GM10847 (cell line): ENCODE data around the gene MEF2B.

ENCODE experiments used
- POLR2A ChIP-seq: IDR thresholded peaks from 2 replicates; pipeline ENCODE4 v1.6.1; 2011; ENCODE audit not compliant: insufficient read length; ENCODE audit errors: extremely low read depth

The MEF2B gene

DNA sequence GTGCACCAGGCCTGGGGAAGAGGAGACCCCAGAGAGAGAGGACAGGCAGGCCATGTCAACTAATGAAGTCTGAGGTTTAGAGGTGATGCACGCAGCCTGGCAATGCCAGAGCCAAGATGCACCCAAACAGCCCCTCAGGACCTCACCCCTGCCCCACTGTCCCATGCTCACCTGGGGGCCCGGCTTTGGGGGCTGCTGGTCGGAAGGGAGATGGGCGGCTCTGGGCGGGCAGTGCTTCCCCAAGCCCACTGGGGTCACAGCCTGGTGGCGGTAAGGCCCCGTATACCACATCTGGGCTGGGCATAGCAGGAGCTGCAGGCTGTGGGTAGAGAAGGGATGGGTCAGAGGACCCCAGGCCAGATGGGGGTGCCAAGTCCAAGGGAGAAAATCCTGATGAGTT is 23.2 kb downstream of the MEF2B start:
- no peak for TF ChIP-seq POLR2A

DNA sequence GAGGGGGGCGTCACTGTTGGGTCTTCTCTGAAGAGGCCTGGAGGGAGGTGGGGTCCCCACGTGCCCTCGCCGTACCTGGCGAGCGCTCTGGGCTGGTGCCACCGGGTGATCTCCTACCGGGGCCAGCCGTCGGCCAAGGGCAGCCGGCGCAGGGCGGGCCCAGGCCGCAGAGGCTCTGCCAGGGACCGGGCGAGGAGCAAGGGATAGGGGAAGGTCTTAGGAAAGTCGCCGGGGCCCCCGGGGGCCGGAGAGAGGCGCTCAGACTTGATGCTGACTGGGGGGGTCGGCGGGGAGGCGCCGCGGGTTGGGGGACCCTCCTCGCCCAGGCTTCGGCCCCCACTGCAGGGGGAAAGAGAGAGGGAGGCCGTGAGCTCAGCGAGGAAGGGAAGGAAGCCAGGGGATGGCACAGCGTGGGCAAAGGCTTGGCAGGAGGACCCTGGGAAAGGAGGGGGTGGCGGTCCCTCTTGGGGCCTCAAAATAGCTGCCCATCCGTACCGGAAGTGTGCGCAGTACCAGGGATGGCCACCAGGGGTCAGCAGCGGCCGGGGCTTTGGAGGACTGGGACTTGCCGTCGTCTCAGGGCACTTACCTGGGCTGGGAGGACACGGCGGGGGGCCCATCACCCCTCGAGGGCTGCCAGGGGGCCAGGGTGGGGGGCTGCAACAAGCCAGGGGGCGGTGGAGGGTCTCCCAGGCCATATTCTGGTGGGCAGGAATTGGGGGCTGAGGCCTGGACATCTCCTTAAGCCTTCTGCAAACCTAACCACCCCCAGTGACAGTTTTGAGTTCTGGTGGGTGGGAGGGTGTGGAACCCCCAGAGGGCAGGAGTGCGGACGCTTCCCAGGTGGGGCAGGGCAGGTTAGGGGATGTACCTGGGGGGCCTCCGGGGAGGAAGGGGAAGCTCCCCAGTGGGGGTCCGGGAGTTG is 24.1 kb downstream of the MEF2B start:
- TF ChIP-seq POLR2A = no peak

DNA sequence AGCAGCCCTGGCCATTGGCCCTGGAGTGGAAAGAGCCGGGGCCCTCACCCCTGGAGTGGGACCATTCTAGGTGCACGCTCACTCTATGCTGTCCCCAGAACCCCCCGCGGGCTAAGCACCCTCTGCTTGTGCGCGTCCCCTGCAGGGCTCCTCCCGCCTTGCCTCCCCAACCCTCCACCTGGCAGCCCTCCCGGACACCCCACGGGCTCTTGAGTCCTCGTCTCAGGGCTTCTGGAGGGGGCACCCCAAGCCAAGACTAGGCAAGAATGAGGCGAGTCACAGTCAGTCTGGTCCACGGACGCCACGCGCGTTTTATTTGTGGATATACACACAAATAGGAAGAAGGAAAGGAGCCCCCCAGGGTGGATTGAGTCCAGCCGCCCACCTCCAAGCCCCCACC is 24.8 kb downstream of the MEF2B start:
- TF ChIP-seq POLR2A = no peak

DNA sequence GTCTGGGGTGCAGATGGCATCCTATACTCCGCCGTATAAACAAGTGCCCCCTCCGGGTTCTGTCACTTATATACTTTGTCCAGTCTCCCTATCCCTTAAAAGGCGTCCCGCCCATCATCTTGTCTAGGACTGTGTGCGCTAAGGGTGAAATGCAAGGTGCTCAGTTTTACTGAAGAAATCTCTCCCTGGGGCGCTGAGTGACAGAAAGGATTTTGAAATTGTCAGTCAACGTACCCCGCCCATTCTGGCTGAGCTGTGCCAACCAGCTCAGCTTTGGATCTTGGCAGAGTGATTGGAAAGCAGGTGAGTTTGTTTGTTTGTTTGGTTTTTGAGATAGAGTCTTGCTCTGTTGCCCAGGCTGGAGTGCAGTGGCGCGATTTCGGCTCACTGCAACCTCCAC is 27.7 kb downstream of the MEF2B start:
- no peak for TF ChIP-seq POLR2A

DNA sequence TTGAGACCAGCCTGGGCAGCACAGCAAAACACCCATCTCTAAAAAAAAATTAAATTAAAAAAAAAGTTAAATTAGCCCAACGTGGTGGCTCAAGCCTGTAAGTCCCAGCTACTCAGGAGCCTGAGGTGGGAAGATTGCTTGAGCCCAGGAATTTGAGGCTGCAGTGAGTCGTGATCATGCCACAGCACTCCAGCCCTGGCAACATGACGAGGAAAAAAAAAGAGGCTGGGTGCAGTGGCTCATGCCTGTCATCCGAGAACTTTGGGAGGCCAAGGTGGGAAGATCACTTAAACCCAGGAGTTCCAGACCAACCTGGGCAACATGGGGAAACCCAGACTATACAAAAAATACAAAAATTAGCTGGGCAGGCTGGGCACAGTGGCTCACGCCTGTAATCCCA is 29.6 kb downstream of the MEF2B start:
- no peak for TF ChIP-seq POLR2A

DNA sequence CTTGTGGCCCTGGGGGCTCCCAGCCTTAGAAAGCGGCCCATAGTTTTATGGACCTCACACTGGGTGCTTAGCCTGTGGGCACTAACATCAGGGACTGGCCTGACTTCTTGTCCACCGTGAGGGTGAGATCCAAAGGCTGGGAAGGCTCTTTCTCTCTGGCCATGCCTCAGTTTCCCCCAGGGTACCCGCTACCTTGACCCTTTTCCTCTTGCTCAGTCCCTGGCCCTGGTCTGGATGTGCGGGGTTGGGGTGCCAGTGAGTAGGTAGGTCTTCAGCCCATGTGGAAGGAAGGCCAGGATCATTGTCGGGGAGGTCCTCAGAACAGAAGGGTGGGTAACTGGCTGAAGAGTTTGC is 30.2 kb downstream of the MEF2B start:
- TF ChIP-seq POLR2A = no peak

DNA sequence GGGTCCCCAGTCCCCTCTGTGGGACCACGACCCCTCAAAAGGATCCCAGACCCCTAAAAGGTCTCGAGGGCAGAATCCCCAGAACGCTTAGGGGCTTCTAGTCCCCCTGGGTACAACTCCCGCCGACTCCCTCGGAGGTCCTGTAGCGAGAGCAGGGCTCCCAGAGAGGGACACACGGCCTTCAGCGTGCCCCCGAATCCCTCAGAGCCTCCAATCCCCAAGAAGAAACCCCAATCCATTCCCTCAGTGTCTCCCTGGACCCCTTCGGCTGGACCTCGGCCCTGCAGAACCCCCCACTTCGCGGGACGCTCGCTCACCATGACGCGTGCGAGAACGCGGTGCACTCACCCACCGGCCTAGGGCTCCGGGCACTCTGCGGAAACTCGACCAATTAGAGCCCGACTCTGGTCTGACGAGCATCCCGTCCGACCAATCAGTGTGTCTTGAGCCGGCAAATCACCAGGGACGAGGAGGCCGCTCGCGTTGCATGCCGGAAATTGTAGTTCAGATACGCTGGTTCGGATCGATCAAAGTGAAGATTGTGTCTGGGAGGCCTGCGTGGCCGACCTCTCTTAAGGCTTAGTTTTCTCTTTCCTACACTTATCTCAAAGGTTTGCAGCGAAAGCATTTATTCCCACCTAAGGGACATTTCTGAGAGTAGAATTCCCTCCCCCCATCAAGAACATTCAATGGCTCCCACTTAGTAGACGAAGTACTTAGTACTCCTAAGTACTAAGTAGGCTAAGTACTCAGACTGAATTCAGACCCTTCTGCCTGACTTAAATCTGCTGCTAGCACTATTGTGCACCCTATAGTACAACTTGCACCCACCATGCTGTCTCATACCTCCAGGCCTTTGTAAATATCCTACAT is 31.7 kb downstream of the MEF2B start, which contains the start of gene TMEM161A:
Gene TMEM161A, minus strand, starts transcription at position 370 of the 873 bp plus-strand sequence. Its CDS starts 50 bp downstream, at position 320.
- peak; percentile 59 for TF ChIP-seq POLR2A

DNA sequence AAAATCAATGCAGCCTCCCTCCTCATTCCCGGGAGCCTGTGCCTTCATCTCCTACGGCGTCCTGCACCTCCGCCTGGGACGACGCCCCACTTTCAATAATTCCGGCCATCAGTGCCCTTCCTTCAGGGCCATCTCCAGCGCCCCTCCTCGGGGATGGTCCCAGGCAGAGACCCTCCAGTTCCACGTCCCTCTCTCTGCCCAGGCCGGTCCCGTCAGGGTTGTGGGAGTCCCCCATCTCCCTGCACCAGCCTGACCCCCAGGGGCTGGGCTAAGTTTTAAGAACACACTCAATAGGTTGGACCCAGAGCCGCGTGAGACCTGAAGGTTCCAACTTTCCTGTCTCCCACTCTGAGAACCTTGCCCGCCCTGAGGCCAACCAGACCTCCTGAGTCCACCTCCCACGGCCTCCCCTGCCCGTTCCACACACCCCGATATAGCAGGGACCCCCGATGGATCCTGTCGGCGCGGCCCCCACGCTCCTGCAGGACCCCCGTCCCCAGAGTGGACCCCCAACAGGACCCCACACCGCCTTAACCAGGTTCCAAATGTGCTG is 32.4 kb downstream of the MEF2B start:
- TF ChIP-seq POLR2A = no peak

DNA sequence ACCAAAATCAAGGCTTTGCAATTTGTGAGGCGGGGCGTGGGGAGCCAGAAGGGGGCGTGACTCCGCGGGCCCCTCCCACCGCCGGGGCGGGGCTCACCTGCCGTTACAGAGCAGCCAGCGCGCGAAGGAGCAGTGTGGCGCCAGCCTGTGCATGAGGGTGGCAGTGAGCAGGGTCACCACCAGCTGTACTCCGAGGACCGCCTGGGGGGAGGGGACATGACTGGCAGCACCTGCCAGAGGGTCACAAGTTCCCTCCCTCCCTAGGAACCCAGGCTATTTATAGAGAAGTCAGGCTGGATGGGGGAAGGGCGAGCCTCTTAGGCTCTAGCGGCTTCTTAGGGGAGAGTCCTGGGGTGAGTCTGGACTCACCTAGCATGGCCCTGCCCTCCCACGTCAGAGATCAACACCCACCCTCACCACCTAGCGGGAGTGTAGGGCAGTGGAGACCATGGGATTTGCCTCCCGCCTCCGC is 35.3 kb downstream of the MEF2B start:
- TF ChIP-seq POLR2A = no peak

DNA sequence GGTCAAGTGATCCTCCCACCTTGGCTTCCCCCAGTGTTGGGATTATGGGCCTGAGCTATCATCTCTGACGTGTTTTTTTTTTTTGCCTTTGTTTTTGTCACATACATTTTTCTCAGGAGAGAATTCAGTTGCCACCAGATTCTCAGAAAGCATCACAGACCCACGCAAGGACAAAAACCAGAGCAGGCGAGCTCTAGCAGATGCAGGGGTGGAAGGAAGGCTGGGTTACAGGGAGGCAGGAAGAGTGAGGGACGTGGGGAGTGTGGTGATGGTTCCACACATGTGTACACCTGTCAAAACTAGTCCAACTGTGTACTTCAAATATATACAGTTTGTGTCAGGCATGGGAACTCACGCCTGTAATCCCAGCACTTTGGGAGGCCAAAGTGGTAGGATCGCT is 36.1 kb downstream of the MEF2B start:
- TF ChIP-seq POLR2A = no peak

DNA sequence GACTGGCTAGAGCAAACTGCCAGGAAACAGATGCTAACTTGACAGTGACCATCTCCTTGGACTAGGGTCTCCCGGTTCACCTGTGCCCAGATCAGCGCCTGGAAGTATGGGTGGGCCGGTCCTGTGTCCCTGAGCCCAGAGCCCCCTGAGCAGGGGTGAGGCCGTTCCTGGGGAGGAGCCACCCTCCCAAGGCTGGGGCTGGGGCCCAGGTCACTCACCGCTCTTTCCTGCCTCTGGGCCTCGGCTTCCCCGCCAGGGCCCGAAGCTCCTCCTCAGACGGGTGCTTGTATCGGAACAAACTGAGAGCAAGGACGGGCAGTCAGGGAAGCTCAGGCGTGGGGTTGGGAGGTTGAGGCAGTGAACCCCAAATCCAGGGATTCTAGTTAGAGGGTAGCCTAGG is 37.2 kb downstream of the MEF2B start:
- TF ChIP-seq POLR2A = no peak

DNA sequence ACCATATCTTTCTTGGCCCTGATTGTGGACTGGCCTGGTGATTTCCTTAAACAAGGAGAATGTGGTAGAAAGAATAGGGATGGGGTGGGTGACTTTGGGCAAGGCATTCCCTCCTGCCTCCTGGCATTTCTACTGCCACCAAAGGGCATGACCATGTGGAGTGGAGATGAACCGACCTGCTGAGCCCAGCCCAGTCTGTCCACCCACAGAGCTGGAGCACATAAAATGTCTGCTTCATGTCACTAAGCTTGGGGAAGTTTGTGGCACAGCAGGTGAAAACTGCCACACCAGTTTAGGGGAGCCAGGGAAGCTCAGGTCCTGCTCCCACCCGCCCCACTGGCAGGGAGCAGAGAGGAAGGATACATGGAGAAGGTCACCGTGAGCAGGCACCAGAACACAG is 38.1 kb downstream of the MEF2B start:
- no peak for TF ChIP-seq POLR2A

DNA sequence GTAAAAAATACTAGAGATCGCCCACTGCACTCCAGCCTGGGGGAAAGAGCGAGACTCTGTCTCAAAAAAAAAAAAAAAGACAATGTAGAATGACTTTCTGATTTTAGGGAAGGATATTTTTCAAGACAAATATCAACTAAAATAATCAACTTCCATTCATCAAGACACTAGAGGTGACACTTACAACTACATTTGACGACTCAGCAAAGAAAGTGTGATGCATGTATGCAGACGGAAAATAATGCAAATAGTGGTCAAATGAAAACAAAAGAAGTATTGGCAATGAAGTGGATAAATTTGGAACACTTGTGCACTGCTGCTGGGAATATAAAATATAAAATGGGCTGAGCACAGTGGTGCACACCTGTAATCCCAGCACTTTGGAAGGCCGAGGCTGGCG is 44.0 kb downstream of the MEF2B start:
- TF ChIP-seq POLR2A = no peak

DNA sequence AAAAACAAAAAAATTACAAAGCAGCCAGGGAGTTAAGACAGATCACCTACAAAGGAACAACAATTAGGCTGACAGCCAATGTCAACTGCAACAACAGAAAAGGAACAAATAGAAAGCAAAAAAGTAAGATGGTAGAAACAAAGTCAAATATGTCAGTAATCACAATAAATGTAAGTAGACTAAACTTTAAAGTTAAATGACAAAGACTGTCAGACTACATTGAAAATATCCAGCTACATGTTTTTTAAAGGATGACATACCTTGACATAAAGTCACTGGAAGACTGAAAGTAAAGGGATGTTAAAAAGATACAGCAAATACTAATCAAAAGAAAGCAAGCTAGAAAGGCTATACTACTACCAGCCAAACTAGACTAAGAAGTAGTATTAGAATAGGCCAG is 46.7 kb downstream of the MEF2B start:
- no peak for TF ChIP-seq POLR2A

DNA sequence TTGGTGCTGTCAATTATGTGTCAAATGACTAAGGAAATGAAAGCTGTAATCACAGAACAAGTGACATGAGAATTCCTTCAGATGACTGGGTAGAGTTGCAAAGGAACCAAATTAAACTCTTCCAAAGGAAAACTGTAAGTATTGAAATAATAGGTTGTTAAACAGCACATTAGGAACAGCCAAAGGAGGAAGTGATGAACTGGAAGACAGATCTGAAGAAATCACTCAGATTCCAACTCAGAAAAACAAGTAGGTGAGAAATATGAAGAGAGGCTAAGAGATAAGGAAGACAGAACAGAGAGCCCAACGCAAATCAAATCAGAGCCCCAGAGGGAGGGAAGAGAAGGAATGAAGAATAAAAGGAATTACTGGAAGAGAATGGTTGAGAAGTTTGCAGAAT is 47.2 kb downstream of the MEF2B start:
- no peak for TF ChIP-seq POLR2A

DNA sequence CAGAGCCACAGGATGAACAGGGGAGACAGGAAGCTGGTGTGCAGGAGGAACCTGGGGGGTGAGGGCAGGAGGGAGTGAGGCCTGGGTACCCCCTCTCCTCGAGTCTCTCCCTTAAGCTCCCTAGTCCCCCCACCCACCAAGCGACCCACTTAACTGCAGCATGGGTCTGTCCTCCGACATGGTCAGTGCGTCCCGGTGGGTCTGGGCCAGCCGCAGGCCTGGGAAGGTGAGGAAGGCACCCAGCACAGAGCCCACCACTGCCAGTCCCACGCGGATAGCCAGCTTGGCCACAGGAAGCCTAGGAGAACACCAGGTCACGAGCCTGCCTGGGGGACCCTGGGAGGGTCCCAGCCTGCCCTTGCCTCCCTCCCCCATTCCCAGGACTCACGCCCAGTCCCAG is 48.7 kb downstream of the MEF2B start:
- TF ChIP-seq POLR2A = no peak
